ENCODE data around the gene ROR1.

Gene ROR1

GRCh38 chr1:63861052-63861691, 87.4 kb downstream of the ROR1 start:
- DNase-seq = no peak

GRCh38 chr1:63863145-63863544, 89.3 kb downstream of the ROR1 start:
- DNase-seq = no peak

GRCh38 chr1:63864224-63864641, 90.4 kb downstream of the ROR1 start:
- DNase-seq = no peak

GRCh38 chr1:63865561-63865960, 91.7 kb downstream of the ROR1 start:
- DNase-seq = no peak

- no peak for DNase-seq
Observed at GRCh38 chr1:63866084-63866483, 92.3 kb downstream of the ROR1 start.

- no peak for DNase-seq
Observed at GRCh38 chr1:63867429-63868176, 93.8 kb downstream of the ROR1 start.

- no peak for DNase-seq
Observed at GRCh38 chr1:63868268-63868781, 94.5 kb downstream of the ROR1 start.

- no peak for DNase-seq
Observed at GRCh38 chr1:63870152-63870551, 96.3 kb downstream of the ROR1 start.

GRCh38 chr1:63871463-63871862, 97.6 kb downstream of the ROR1 start:
- no peak for DNase-seq

GRCh38 chr1:63873751-63874150, 99.9 kb downstream of the ROR1 start:
- DNase-seq = no peak

- DNase-seq = no peak
Observed at GRCh38 chr1:63874278-63874880, 100.6 kb downstream of the ROR1 start.

- no peak for DNase-seq
Observed at GRCh38 chr1:63875636-63876035, 101.8 kb downstream of the ROR1 start.

- DNase-seq = no peak
Observed at GRCh38 chr1:63877021-63877767, 103.4 kb downstream of the ROR1 start.

- no peak for DNase-seq
Observed at GRCh38 chr1:63877816-63878215, 104.0 kb downstream of the ROR1 start.

- DNase-seq = no peak
Observed at GRCh38 chr1:63878932-63879331, 105.1 kb downstream of the ROR1 start.

- no peak for DNase-seq
Observed at GRCh38 chr1:63880958-63881576, 107.2 kb downstream of the ROR1 start.

- no peak for DNase-seq
Observed at GRCh38 chr1:63882048-63882704, 108.4 kb downstream of the ROR1 start.

GRCh38 chr1:63883494-63884235, 109.8 kb downstream of the ROR1 start:
- no peak for DNase-seq

GRCh38 chr1:63884486-63884885, 110.7 kb downstream of the ROR1 start:
- DNase-seq = no peak

GRCh38 chr1:63885899-63886298, 112.1 kb downstream of the ROR1 start:
- DNase-seq = no peak

GRCh38 chr1:63886340-63886739, 112.5 kb downstream of the ROR1 start:
- no peak for DNase-seq

- DNase-seq = no peak
Observed at GRCh38 chr1:63887809-63888208, 114.0 kb downstream of the ROR1 start.
